Fibroblast of lung (primary cell): ENCODE data around the gene ABHD15. TPM values are rescaled to one million over a fixed set of nuclear protein-coding genes. Genes with fewer than 3 reads are reported as not detected.
A peak's percentile ranks its signal among the peaks of the same experiment; 100 is the strongest.

Experiments
- DNase-seq, 2 donors: peaks; one replicate each; pipeline versions ENCODE4 v3.0.0 to v3.0.0-alpha.2; 2010; ENCODE audit warnings: low read depth in 2 of 2
- H2AFZ ChIP-seq: 2 replicates; pipeline ENCODE4 v1.5.1; 2012; ENCODE audit warnings: low read length, control low read depth, inconsistent platforms
- H3K27ac ChIP-seq: 2 replicates; pipeline ENCODE4 v1.5.1; 2011; ENCODE audit warnings: low read length, control low read depth; ENCODE audit not compliant: insufficient read depth
- H3K27me3 ChIP-seq: 2 replicates; pipeline ENCODE4 v1.5.1; 2011; ENCODE audit warnings: mild to moderate bottlenecking, low read length; ENCODE audit not compliant: control insufficient read depth, insufficient read depth
- H3K36me3 ChIP-seq: 2 replicates; pipeline ENCODE4 v1.5.1; 2011; ENCODE audit warnings: low read length; ENCODE audit not compliant: control insufficient read depth, insufficient read depth
- H3K4me1 ChIP-seq: 2 replicates; pipeline ENCODE4 v1.5.1; 2011; ENCODE audit warnings: low read length; ENCODE audit not compliant: control insufficient read depth, insufficient read depth; ENCODE audit errors: extremely low read depth
- H3K4me2 ChIP-seq: 2 replicates; pipeline ENCODE4 v1.5.1; 2011; ENCODE audit warnings: low read length, control low read depth; ENCODE audit not compliant: insufficient read depth; ENCODE audit errors: extremely low read depth
- H3K4me3 ChIP-seq, 4 experiments: fragments of 200-600 bp in 1 of 4; sonication (generic) in 1 of 4; replicated peaks in 1 of 4; 2 replicates each; pipeline ENCODE4 v1.5.1; 2011 to 2016; ENCODE audit warnings: low read length in 4 of 4, low read depth in 3 of 4, mild to moderate bottlenecking in 3 of 4, control low read depth in 2 of 4, inconsistent platforms in 1 of 4, mixed read lengths in 1 of 4; ENCODE audit not compliant: insufficient read depth in 1 of 4; ENCODE audit errors: control extremely low read depth in 1 of 4
- H3K79me2 ChIP-seq: 2 replicates; pipeline ENCODE4 v1.5.1; 2012; ENCODE audit warnings: mild to moderate bottlenecking, low read length, inconsistent platforms; ENCODE audit not compliant: control insufficient read depth, insufficient read depth
- H3K9ac ChIP-seq: 2 replicates; pipeline ENCODE4 v1.5.1; 2011; ENCODE audit warnings: mild to moderate bottlenecking, low read length, control low read depth; ENCODE audit not compliant: insufficient read depth
- H3K9me3 ChIP-seq: 2 replicates; pipeline ENCODE4 v1.5.1; 2012; ENCODE audit warnings: low read depth, low read length; ENCODE audit not compliant: control insufficient read depth, insufficient read depth
- H4K20me1 ChIP-seq: 2 replicates; pipeline ENCODE4 v1.5.1; 2011; ENCODE audit warnings: low read length; ENCODE audit not compliant: control insufficient read depth, insufficient read depth; ENCODE audit errors: extremely low read depth
- CTCF ChIP-seq, 2 donors: IDR thresholded peaks in 1 of 2; conservative IDR thresholded peaks in 1 of 2; 1 replicate in 1 of 2; 2 replicates in 1 of 2; pipeline ENCODE4 v1.5.1; 2011 to 2012; ENCODE audit warnings: low read length in 2 of 2, control low read depth in 1 of 2, inconsistent platforms in 1 of 2, low read depth in 1 of 2, mild to moderate bottlenecking in 1 of 2
- EZH2 ChIP-seq: IDR thresholded peaks from 2 replicates; pipeline ENCODE4 v1.5.1; 2012; ENCODE audit warnings: low read length, control low read depth, mild to moderate bottlenecking; ENCODE audit errors: missing control alignments
- polyA plus RNA-seq, 2 donors: library from polyadenylated mRNA; depleted of rRNA in 1 of 2; stranded (reverse) in 1 of 2; unstranded in 1 of 2; fragments of >200 nt; gene quantifications; 2 replicates each; pipeline ENCODE4 v1.2.1, GENCODE V29; 2011 to 2012; ENCODE audit warnings: missing spikeins in 1 of 2
- total RNA-seq: library from RNA; depleted of rRNA; stranded (reverse); fragments of >200 nt; gene quantifications from 2 replicates; pipeline ENCODE4 v1.2.1, GENCODE V29; 2014

The ABHD15 gene
- total and polyA plus RNA-seq, 2 donors (not counting 1 experiment from before 2014, with no cell fraction given), result 4.1 to 11.9 TPM

GRCh38 chr17:29595943-29596774 is 29.3 kb upstream of the ABHD15 start:
- Histone ChIP-seq H3K27ac (no peak overlapping the region), H3K79me2 (no peaks in the 10 kb centered on the region), H3K9ac (no peak overlapping the region), H2AFZ (no peak overlapping the region), H3K4me2 (no peak overlapping the region), H3K36me3 (no peaks in the 10 kb centered on the region), H4K20me1 (no peaks in the 10 kb centered on the region), H3K9me3 (no peaks in the 10 kb centered on the region), H3K27me3 (no peaks in the 10 kb centered on the region), H3K4me1 (peaks cover 11% of the 10 kb centered on the region), H3K4me3 (no peak overlapping the region)
- no peak for TF ChIP-seq CTCF (conservative IDR thresholded peaks at IDR 0.05 in 1 of 2, IDR thresholded peaks at IDR 0.05 in 1 of 2; ENCODE audit: low read depth in 1 of 2, low read length in 2 of 2)
- no peak for TF ChIP-seq EZH2
- DNase-seq, result no peak

DNA sequence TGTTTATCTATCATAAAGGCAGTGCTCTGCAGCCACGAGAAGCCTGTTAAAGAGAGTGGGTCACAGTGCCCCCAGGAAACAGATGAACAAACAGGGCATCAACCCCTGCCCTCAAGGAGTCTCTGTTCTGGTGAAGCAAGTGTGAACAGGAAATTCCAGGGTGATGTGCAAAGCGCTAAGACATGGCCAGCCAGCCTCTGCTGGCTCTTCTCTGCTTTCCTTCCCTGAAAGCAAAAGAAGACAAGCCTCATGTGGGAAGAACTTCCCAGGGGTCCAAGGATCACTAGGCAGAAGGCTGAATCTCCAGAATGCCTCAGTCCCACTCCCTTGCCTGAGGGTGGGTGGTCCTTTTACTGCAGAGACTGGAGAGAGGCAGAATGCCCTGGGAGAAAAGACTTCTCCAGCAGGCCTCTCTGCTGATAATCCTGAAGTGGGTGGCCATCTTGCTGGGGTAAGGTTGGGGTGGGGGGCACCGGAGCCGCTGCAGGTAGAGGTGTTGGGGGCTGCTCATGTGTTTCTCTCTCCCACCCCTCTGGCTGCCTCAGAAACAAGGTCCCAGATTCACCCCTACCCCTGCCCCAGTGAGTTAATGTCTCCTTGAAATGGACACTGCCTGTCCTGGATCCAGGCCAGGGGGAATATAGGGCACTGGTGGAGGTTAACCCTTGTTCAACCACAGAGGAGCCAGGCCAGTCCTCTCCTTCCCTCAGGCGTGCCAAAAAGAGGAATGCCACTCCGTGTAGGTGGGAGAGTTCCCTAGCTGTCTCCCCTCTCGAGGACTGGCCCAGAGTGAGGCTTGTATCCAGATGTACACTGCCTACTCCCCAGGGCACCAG is 28.5 kb upstream of the ABHD15 start:
- Histone ChIP-seq H3K4me2 (no peak overlapping the region), H3K27me3 (no peaks in the 10 kb centered on the region), H3K27ac (no peak overlapping the region), H4K20me1 (no peaks in the 10 kb centered on the region), H3K4me1 (peaks cover 11% of the 10 kb centered on the region), H3K79me2 (no peaks in the 10 kb centered on the region), H3K9ac (no peak overlapping the region), H2AFZ (no peak overlapping the region), H3K36me3 (no peaks in the 10 kb centered on the region), H3K9me3 (no peaks in the 10 kb centered on the region), H3K4me3 (no peak overlapping the region)
- peak in 1 of 2 donors; percentile 28 for DNase-seq
- TF ChIP-seq CTCF (conservative IDR thresholded peaks at IDR 0.05 in 1 of 2, IDR thresholded peaks at IDR 0.05 in 1 of 2; ENCODE audit: low read depth in 1 of 2, low read length in 2 of 2), result no peak
- no peak for TF ChIP-seq EZH2

DNA sequence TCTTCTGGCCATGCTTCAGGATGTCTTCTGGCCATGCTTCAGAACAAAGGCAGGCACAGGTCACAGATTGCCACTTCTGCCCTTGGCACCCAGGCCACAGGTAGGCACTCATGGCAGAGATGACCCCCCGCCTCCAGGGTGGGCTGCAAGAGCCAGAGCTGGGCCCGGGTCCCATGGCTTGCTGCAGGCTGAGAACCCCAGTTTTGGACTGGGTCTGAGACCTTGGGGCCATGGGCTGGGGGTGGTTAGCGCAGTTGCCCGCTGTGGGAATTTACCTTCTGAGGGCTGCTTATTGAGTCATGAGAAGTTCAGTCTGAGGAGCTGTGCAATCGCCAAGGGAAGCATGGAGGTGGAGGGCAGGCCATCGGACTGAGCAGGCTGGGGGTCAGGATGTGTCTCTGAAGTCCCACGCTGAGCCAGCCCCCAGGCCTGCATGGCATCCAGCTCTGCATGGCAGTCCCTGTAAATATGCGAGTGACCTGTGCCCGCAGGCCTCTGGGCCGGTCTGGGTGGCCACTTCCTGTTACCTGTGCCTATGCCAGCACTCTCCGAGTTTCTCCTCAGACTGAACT is 27.8 kb upstream of the ABHD15 start:
- no peak for DNase-seq
- Histone ChIP-seq H3K27ac (no peak overlapping the region), H4K20me1 (no peaks in the 10 kb centered on the region), H3K79me2 (no peaks in the 10 kb centered on the region), H3K9ac (no peak overlapping the region), H3K4me3 (peak overlapping the region in 2 of 4 experiments; percentile 52 to 61), H3K36me3 (no peaks in the 10 kb centered on the region), H2AFZ (no peak overlapping the region), H3K4me1 (peaks cover 17% of the 10 kb centered on the region), H3K9me3 (no peaks in the 10 kb centered on the region), H3K27me3 (no peaks in the 10 kb centered on the region), H3K4me2 (no peak overlapping the region)
- no peak for TF ChIP-seq CTCF (conservative IDR thresholded peaks at IDR 0.05 in 1 of 2, IDR thresholded peaks at IDR 0.05 in 1 of 2; ENCODE audit: low read depth in 1 of 2, low read length in 2 of 2)
- no peak for TF ChIP-seq EZH2
